Stimulated activated CD4-positive, alpha-beta T cell treated with anti-CD3 and anti-CD28 coated beads, Interleukin-1b, Interleukin-23, amount 100 ng/mL, for 4 hours (primary cell): Measurements from ENCODE around the gene FRMD4A.
"Not testable (repeated sequence)": the region's sequence is repeated elsewhere in the genome, so short reads cannot be mapped to it uniquely, and the experiment has no call there.

Experiments
- DNase-seq, 2 donors: peaks; one replicate each; pipeline ENCODE4 v3.0.0-alpha.2; 2020; ENCODE audit warnings: low read depth in 2 of 2

Gene FRMD4A

DNA sequence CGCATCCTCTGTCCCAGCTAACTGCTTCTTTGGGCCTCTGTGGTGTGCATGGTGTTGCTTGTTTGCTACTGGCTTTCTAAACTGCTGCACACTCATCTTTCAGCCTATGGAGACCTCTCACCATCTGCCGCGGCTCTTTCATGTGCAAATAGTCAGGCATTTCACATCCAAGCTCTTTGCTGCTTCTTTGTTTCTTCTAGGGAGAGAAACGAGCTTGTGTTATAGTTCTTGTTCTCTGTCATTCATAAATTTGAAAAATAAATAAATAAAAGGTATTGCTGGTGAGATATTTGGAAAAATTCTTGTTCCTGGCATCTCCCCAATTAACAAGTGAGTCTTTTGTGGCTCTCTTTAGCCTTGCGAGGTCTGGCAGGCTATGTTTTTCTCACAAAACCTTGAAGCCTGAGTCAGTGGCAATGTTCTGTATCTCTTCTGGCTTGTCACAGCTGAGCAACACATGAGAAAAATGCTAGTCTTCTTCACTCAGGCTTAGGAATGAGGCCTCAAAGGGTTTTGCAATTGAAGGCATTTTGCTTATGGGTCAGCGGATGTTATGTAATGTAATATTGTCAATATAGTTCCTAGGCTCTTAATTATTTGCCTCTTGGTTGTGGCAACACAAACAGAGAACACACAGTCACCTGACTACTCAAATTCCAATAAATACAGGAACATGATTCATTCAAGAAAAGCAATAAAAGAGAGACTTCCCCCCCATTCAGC lies 274.0 kb downstream of the FRMD4A start:
- no peak for DNase-seq

DNA sequence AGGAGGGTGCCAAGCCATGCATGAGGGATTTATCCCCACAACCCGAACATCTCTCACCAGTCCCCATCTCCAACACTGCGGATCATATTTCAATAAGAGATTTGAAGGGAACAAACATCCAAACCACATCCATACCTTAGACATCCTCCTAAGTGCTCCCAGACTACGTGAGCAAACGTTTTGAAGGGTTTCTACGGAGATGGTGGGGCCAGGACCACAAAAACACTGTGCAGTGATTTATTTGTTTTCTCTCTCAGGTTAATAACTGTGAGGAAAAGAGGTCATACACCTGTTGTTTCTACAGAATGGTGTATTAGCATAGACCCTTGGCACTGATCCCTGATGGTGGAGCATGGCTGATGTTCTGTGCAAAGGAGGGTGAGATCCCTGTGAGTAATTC lies 277.8 kb downstream of the FRMD4A start:
- no peak for DNase-seq

DNA sequence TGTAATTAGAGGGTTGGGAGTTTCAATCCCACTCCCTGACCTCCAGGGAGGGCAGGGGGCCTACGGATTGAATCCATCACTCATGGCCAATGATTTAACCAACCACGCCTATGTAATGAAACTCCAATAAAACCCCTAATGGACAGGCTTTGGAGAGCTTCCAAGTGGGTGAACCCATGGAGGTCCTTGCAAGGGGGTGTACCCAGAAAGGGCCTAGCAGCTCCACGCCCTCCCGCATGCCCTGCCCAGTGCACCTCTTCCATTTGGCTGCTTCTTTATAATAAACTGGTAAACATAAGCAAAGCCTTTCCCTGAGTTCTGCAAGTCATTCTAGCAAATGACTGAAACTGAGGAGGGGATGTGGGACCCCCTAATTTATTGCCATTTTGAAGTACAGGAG lies 280.1 kb downstream of the FRMD4A start:
- DNase-seq, result no peak

DNA sequence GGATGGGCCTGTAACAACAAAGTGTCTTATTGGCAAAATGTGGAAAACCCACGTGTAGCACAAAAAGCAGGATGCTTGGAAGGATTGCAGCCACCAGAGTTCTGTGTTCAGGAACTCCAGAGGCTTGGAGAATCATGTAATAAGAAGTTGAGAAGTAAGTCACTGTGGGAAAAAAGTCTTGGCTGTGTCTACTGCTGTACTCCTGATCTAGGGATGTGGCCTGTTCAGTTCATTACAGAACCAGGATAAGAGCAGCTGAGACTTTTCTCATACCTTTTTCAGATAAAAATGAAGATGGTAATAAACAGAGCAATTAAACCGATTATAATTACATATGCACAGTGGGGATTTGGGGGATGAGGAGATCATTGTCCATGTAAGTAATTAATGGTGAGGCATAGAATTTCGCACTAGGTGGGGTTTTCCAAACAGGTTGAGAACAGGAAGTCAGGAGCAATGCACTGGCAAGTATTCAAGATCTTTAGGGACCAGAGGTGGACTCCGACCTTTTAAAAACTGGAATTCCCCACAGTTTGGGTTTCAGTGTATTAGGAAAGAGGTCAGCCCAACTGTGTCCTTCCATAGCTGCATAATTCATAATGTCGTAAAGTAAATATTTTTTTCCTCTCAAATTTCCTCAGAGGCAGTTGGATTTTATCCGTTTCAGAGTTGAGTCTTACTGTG lies 281.7 kb downstream of the FRMD4A start:
- no peak for DNase-seq

DNA sequence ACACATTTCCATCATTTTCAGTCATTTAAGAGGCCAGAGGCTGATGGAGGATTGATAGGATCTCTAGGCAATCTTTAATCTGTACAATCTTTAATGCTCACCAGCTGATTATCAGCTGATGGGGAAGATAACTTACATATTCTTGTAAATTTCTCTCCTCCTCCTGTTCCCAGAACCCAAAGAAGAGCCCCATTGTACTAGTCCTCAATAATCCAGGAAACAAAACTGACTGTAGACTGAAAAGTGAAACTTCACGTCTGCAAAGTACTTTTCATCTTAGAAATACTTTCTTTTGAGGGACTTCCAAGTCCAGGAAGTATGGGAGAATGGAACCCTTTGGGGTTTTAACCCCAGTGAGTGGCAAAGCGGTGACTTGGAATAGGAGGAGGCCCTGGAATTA lies 283.3 kb downstream of the FRMD4A start:
- no peak for DNase-seq

DNA sequence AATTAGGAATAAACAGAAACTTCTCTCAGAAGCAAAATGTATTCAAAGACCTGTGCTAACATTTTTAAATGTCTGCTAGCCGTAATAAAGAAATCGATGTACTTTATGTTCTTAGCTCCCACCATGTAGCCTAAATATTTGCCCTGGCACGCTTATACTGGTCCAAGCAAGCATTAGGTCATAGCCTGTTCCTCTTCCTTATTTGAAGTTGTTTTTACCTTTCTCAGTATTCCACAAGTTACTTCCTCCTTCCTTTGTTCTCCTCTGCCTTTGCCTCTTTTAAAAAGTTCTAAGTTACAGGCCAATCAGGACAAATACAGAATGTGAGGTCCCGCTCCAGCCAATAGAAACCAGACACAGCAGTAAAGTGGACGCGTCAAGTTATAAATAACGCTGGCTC lies 288.7 kb downstream of the FRMD4A start:
- not testable (repeated sequence) for DNase-seq

DNA sequence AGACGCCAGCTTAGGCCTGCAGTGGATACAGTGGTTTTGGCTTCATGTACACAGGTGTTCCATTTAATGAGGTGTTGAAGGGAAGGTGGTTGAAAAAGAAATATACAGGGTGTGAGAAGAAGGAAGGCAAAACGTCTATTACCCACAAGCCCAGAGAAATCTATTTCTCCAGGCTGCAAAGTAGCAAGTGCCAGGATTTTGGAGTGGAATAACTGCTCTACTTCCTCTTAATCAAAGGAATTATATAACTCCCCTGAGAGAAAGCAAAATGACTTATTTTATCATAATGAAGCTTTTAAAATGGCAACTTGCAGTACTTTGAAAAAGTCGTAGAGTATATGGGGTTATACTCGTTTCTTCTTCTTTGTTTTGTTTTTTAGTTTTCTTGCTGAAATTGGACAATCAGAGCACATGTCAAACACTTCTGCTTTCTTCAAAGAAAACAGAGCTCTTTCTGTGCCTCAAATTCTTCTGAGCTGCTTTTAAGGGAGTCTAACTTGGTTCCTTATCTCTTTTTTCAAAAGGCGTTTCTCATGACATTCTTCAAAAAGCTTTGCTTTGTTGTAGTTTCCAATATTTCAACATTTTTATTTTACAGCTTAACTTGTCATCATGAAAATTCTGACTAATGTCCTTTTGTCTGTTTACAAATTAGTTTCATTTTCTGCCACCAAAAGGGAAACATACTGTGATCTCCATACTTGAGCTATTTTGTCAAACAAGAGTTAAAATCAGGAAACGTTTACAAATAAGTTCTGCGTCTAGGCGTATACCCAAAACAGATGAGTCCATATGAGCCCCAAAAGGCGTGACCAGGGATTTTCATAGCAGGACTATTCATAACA lies 289.7 kb downstream of the FRMD4A start:
- DNase-seq, result no peak

DNA sequence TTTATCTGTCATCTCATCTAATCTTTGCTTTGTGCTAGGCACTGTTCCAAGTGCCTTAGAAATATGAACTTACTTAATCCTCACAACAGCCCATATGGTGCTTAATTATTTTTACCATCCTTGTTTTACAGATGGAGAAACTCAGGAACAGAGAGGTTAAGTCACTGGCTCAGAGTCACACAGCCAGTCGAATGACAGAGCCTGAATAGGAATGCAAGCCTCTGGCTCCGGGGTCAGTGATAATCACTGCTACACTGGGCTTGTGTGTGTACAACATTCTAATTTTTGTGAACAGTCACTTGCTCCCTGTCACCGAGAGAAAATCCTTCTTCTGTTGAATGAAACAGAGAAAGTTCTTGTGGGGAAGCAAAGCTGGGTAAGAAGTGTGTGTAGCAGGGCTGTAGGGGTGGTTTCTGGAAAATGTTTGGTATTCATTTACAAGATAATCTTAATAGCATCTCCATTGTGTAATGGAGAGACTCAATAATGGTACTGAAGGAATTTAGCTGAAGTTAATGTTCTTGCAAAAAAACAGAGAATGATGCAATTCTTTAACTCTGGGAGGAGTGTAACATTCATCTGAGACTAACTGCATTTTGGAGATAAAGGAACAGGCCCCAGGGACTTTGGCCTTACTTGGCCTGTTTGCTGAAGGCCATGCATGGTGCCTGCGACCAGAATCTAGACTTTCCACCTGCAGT lies 290.6 kb downstream of the FRMD4A start:
- DNase-seq, result no peak

DNA sequence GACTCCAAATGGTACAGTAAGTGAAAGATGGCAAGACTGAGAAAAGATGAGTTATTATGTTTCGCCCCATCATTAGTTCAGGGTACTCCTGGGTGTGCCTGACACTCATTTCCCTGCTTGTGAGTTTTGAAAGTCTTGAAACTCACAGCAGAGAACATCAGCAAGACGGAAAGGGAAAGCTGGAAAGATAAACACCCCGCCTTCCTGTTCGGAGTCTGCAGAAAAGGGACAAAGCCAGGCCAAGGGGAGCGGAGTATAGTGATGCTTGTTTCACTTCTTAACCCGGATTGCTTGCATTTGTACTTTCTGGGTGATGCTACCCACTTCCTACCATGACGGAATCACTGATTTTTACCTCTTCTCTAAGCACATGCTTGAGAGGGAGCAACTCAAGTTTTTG lies 294.5 kb downstream of the FRMD4A start:
- DNase-seq, result no peak

DNA sequence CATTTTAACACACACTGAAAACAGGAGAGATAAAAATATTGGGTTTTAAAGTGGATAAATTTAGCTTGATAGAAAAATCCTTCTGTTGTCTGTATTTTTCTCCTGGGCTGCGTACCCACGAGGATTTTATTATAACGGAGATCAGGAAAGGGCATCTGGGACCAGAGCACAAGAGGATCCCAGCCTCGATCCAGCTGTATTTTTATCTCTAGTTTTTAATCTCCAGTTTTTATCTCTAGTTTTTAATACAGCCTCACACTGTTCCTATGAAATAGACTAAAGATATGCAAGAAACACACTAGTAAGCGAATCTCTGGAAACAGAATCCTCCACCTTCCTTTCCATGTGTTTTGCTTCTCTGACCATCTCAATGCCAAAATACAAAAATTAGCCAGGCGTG lies 295.2 kb downstream of the FRMD4A start:
- DNase-seq, result no peak

DNA sequence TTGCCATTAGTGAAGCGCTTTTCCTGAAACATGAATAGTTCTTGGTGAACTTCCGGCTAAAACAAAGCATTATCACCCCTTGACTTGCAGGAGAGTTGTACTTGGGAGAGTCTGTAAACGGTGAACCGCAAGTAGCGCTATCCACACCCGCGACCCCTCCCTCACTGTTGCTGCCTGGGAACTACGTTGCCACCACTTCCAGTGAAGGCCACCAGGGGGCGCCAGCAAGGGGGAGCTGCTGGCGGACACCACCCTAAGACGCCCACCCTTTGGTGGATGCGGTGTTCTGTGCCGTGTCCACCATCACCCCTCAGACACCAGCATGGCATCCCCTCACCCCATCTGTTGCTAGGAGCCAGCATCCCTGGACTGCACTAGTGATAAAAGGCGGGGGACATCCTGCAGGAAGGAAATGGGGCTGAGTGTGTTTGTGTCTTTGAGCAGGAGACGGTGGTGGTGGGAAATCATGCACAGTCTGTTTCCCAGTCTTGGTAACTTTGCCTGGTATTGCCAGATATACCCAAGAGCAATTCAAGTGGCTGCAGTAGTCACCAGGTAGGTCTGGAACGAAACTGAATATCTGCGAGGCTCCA lies 298.2 kb downstream of the FRMD4A start:
- peak; percentile 33 to 46 for DNase-seq

DNA sequence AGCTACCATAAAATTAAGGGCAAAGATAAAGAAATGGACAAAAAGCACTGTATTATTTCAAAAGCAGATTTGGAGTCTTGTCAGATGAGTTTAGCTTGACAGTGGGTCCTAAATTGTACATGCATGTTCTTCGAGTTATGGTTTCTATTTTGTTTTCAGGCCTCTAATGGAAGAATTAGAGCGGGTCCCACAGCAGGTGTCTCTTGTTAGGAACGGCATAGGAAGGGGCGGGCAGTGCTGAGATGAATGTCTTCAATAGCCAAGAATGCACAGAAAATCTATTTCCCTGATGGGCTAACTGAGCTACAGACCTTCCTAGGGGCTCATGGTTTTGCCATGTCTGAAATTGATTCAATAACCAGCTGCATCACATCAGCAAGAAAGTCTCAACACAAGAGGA lies 304.4 kb downstream of the FRMD4A start:
- DNase-seq, result no peak

DNA sequence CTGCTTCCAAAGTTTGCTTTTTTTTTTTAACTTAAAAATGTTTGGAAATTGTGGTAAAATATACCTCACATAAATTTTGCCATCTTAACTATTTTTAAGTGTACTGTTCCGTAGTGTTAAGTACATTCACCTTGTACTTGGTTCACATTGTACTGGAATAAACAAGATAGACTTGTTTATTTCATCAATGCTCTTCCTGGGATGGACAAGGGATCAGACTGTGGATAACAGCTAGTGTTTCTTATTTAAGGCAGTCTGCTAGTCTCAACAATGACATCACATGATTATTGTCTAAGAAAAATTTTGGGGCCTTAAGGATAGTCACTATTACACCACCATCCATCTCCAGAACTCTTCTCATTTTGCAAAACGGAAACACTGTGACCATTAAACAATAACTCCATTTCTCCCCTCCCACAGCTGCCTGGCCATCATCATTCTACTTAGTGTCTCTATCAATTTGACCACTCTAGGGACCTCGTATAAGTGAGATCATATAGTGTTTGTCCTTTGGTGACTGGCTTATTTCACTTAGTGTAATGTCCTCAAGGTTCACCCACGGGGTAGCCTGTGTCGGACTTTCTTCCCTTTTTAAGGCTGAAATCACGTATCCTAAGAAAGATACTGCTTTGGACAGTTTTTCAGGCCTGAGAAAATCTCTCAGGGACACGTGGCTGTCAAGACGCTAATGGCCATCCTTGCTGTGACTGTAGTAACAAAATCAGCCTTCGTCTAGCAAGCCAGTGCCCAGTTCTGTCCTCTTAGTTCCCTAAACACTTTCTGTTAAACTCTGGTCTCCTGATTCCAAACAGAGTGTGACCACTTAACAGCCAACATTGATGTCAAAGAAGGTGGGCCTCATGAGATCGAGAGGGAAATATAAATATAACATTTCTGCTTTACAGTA lies 305.2 kb downstream of the FRMD4A start:
- no peak for DNase-seq

DNA sequence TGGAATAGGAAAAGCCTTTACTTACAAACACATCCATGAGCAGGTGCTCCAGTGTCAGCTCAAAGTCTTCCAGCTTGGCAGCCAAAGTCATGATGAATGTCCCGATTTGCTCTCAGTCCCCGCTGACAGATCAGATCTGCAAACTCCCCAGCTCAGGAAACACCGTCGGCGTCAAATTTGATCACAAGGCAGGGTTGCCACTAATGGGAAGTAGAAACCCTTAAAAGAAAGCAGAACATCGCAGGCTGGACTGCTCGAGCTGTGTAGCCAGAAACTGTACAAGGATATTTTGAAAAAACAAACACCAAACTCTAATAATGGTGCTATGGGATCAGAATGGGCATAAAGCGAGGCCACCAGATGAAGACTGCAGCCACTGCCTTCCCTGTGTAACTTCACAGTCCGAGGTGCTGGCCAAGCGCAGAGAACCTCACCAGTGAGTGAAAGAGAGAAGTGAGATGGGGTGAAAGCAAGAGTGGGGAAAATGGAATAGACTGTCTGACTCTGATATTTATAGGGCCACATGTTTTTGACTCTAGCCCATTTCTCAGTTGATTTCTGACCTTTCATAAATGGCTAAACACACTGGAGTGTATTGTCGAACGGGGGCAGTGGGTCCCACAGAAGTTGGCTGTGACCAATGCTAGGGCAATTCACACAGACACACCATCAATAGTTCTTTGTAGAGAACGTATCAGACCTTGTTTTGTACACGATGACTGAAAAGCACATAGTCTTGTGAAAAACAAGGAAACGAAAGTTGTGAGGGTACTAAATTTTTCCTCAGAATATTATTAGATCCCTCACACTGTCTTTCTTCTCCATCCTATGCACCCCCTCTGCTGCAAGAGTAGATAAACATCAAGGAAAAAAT lies 306.2 kb downstream of the FRMD4A start:
- no peak for DNase-seq

DNA sequence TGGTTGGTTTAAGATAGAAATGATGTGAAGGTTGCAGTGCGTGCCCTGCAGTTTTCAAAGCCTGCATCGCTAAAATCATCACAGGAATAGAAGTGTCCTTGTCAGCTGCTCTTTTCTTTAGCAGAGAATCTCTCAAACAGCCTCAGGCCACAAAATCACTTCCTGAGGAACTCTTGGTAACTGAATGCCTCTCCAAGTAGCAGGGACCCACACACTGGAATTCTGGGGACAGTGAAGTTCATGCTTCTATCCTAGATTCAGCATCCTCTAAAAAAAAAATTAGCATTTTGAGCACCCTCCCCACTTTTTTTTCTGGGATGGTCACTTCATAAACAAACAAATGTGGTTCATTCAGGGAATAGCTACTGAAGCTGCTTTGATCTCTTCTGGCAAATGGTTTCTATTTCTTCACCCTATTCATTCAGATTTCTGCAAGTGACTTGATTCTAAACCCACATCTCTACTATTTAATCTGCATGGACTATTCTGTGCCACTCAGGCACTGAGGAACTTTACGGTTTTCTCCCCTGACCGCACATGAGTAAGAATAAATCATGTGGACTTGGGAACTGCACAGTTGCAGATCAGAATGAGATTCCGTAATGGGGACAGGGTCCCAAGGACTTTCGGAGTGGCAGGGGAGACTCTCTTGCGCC lies 306.9 kb downstream of the FRMD4A start:
- no peak for DNase-seq

DNA sequence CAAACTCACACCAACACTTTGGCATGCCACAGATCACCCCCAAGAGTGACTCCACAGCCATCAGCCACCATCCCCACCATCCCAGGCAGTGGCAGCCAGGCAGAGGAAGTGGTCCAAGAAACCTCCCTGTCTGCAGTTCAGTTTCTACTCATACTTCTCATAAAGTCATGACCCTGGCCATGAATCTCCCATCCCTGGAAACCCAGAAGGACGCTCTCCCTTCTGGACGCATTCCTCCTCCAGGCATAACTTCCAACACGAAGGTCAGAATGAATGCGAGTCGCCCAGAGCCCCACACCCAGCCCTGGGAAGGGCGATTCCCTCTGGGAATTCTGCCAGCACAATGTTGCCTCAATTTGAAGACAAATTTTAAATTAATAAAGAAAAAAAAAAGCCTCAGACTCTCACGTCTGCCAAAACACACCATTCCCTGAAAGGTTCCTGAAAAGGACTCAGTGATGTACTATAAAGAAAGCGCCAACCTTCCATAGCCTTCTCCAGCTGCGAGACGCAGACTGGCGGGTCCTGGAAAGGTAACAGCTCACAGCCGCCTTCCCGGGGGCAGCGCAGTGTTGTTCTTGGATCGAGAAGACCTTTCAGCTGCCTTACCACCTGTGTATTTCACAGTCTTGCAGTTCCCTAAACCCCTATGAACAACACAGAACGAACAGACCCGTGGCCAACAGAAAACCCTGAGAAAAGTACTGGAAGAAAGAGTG lies 307.6 kb downstream of the FRMD4A start:
- no peak for DNase-seq

DNA sequence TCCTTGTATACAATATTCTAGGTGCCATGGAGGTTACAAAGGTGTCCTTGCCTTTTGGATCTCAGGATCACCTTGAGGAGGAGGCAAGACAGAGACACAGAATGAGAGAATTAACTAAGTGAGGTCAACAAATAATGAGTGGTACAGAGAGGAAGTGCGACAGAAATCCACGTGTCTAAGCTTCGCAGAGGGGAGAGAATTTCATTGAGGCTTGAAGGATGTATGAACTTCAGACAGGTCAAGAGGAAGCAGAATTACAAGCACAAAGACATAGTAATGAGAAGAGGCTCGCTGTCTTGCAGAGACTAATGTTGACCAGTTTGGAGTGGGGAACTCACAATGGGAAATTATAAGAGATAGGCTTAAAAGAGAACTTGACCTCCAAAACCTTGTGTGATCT lies 308.7 kb downstream of the FRMD4A start:
- no peak for DNase-seq

DNA sequence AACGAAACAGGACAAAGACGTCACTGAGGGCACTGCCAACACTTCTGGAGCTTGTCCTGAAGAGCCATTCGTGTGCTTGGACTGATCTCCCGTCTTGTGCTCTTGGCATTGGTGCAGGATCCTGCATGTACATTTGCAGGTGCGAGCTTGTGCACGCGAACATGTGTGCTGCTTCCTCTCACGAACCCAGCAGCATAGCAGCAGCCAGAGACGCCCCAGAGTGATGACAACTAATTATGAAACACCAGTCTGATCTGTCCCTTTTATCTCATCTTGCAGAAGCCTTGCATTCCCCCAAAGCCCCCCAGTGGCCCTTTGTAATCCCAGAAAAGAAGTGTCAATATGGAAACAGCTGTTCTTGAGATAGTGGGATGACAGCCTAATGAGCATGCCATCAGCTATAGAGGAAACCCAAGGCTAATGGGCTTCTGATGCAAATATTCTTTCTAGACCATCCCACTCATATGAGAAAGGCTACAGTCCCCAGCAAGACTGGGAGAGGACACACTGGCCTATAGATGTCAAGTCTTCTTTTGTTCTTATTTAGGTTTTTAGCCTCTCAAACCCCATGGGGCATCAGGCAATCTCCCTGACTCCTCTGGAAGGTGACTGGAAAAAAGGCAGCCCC lies 310.6 kb downstream of the FRMD4A start:
- no peak for DNase-seq
